HG03439 (cell line): ENCODE data around the gene UGT1A1.

Source experiments
- ATAC-seq: cut with Tn5 transposase; IDR thresholded peaks from one replicate; pipeline ENCODE4 v1.9.1; 2021; ENCODE audit warnings: mild to moderate bottlenecking, moderate library complexity; ENCODE audit not compliant: unreplicated experiment

UGT1A1 gene

GRCh38 chr2:233756429-233757081, 3.5 kb upstream of the UGT1A1 start:
- no peak for ATAC-seq

DNA sequence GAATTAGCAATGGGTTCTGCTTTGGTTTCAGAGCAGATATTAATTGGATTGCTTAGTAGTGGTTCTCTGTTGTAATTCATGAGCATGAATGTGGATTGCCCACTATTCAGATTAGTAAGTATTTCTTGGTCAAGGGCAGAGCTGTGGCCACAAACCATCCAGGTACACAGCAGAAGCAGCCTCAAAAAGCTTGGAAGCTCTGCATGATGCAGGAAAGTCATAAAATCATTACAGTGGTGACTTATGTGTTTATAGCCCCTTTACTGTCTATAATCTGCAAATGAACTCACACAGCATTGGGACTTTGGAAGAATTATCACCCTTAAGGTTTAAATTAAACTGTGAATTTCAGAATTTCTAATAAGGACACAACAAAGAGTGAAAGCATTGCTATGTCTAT, 1.9 kb upstream of the UGT1A1 start:
- no peak for ATAC-seq

DNA sequence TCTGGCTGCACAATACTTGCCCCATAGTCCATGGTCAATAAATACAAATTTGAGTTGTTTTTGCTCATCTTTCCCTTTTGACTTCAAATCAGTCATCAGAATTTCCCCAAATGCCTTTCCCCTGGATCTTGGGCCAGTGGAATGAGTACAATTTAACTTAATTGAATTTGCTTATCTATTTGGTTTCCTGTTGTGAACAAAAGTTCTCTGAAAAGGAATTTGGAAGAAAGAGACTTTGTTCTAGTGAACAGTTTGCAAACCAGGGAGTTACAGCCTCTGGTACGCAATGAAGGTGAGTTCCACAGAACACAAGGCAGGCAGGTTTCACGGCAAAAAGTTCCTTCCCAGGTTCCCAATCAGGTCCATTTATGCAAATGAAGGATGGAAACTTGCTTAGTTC, 1.2 kb upstream of the UGT1A1 start:
- no peak for ATAC-seq

DNA sequence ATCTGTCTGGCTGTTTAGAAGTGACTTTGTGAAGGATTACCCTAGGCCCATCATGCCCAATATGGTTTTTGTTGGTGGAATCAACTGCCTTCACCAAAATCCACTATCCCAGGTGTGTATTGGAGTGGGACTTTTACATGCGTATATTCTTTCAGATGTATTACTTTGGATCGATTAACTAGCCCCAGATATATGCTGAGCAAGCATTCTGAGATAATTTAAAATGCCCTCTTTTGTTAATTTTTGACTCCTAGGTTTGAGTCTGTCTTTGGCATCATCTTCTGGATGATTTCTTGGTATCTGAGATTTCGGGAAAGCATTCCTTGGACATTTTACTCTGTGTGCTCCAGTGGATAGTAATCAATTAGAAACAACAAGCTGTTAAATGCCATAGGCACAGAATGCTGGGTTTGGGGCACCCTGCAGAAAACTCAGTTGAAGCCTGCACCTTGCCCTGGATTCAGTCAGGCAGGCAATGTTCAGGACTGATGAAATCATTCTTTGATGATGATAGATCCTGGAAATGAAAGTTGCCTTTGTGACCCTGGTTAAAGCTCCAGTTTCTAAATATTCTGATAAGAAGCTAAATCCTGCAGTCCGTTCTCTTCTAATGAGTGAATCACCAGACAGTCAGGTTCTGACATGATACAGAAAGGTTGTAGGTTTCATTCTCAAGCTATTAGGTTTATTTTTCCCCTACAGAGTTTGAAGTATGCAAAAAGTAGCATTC, 1.1 kb downstream of the UGT1A1 start:
- no peak for ATAC-seq

DNA sequence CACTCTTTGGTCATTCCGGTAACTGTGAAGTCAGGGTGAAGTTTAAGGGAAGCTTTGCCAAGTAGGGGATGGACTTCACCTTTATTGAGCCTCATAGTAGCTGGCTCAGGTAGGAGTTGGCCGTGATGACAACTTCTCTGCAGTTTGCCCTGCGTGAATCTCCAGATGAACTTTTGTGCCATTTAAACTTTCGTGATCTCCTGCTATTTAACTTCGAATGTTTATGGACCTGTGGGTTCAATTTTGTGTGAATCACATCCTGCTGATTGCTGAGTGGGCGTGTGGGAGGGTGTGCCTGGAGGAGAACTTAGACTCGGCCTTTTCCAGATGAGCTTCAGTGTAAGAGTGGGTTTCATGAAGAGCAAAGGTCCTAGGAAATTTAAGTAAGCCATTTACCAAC, 4.2 kb downstream of the UGT1A1 start:
- no peak for ATAC-seq

GRCh38 chr2:233764761-233765160, 4.7 kb downstream of the UGT1A1 start:
- no peak for ATAC-seq

- ATAC-seq, result no peak
These were observed 6.3 kb downstream of the UGT1A1 start for GRCh38 chr2:233766416-233766815.

DNA sequence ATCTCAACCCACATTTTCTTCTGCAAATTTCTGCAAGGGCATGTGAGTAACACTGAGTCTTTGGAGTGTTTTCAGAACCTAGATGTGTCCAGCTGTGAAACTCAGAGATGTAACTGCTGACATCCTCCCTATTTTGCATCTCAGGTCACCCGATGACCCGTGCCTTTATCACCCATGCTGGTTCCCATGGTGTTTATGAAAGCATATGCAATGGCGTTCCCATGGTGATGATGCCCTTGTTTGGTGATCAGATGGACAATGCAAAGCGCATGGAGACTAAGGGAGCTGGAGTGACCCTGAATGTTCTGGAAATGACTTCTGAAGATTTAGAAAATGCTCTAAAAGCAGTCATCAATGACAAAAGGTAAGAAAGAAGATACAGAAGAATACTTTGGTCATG, 8.0 kb downstream of the UGT1A1 start:
- ATAC-seq, result no peak

GRCh38 chr2:233769260-233769659, 9.2 kb downstream of the UGT1A1 start:
- no peak for ATAC-seq

GRCh38 chr2:233772153-233772552, 12.1 kb downstream of the UGT1A1 start:
- ATAC-seq, result no peak

DNA sequence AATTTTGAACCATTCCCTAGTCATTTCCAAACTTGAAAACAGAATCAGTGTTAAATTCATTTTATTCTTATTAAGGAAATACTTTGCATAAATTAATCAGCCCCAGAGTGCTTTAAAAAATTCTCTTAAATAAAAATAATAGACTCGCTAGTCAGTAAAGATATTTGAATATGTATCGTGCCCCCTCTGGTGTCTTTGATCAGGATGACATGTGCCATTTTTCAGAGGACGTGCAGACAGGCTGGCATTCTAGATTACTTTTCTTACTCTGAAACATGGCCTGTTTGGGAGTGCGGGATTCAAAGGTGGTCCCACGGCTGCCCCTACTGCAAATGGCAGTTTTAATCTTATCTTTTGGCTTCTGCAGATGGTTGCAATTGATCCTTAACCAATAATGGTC, 12.5 kb downstream of the UGT1A1 start:
- ATAC-seq, result no peak

DNA sequence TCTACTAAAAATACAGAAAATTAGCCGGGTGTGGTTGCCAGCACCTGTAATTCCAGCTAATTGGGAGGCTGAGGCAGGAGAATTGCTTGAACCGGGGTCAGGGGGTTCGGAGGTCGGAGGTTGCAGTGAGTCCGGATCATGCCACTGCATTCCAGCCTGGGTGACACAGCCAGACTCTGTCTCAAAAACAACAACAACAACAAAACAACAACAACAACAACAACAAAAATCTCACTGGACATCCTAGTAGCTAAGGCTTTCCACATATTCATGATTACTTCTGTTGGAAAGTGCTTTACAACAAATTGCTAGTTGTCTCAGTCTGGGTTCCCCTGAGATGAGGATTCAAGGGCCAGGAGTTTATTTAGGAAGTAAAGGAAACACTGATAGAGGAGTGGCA, 13.8 kb downstream of the UGT1A1 start:
- no peak for ATAC-seq

DNA sequence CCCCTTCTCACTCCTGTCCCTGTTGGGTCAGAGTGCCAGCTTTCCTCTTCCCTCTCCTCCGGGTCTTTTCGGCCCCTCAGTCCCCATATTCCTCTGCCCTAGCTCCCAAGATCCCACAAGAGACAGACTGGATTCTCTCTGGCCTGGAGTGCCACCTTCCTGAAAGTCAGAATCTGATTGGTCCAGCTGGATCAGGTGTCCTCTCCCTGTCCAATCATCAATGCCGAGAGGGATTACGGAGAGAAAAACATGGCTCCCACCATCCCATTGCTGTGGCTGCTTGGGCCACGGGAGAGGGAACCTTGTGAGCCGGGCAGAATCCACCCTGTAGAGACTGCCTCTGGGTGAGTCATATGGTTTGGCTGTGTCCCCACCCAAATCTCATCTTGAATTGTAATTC, 15.3 kb downstream of the UGT1A1 start:
- ATAC-seq, result no peak

DNA sequence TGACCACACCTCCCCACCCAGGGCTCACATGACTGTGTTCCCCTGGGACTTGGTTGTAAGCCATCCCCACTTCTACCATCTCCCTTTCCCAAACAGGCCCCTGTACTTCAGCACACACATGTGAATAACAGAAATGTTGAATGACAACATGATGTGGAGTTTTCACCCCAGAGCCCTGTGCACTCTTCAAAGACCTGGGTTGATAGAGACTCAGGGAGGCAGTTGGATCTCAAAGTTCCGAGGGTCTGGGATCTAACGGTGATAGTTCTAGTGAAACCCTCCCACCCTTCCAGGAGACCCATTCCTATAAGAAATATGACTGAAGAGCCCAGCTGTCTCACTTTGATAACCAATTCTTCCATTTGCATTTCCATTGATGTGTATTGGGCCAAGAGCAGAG, 18.0 kb downstream of the UGT1A1 start, which contains the start of gene MROH2A:
Gene MROH2A (plus strand): TSS at position 301 of the 400 bp plus-strand sequence. CDS start 1,029 bp downstream, outside the sequence.
- ATAC-seq, result no peak

DNA sequence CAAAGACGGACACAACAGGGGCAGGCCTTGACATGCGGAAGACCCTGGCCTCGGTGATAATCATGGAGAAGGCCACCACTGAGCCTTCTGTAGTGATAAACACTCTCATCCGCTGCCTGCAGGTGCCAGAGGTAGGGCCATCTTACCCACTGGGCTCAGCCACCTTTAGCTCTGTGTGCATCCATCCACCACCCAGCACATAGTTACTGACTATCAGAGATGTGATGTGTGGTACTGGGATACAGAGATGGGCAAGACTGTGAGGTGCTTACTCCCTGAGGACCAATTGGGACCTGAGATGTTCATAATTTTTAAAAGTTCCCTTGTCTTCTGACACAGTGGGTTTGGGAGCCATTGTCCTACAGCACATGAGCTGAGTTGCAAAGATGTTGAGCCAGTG, 19.7 kb downstream of the UGT1A1 start:
- no peak for ATAC-seq

DNA sequence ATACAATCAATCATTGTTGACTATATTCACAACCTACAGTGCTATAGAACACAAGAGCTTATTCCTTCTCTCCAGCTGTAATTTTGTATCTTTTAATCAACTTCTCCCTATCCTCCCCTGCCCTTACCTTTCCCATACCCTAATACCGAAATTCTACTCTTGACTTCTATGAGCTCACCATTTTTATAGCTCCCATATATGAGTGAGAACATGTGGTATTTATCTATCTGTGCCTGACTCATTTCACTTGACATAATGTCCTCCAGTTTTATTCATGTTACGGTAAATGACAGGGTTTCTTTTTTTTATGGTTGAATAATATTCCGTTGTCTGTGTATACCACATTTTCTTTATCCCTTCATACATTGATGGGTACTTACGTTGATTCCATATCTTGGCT, 20.7 kb downstream of the UGT1A1 start:
- no peak for ATAC-seq

DNA sequence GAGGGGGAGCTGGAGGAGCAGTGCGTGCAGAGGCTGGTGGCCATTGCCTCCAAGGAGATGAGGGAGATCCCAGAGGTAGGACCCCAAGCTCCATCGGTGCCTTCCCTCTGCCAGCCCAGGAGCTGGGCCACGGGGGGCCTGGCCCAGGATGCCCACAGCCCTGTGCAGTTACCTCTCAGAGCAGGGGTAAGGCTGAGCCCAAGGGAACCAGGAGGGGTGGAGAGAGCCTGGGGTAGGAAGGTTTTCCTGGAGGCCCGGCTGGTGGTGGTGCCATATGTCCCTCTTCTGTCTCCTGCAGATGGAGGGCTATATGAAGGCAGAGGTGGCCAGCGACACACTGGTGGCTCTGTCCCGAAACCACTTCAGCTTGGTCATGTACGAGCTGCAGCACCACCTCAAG, 29.5 kb downstream of the UGT1A1 start:
- no peak for ATAC-seq

DNA sequence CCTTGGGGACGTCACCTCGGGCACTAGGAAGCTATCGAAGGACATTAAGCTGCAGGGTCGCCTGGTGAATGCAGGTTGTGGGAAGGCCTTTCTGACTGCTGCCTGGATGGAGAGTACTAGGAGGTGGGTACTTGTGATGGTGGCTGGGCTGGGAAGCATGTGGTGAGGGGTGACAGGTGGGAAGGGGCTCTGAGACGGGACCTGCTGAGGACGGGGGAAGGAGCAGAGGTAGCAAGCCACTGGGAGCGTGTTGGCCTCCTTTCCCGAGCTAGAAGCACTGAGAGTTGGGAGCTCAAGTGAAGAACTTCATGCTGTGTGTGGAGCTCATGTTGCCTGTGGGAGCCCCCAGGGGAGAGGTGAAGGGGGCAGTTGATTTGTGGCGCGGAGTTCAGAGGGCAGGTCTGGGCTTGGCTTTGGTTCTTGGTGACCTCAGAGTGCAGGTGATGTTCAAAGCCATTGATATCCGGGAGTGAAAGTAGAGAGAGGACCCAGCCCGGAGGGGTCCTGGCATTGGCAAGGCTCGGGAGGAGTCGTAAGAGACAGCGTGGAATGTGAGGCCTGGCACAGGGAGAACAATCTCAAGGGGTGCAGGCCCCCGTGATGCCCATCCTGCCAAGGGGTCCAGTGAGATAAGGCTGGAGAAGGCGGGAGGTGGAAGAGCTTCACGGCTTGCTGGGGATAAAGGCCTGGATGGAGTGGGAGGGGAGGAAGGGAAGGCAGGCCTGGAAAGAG, 31.2 kb downstream of the UGT1A1 start:
- ATAC-seq, result no peak

- ATAC-seq, result no peak
These were observed 31.8 kb downstream of the UGT1A1 start for GRCh38 chr2:233791883-233792329.

DNA sequence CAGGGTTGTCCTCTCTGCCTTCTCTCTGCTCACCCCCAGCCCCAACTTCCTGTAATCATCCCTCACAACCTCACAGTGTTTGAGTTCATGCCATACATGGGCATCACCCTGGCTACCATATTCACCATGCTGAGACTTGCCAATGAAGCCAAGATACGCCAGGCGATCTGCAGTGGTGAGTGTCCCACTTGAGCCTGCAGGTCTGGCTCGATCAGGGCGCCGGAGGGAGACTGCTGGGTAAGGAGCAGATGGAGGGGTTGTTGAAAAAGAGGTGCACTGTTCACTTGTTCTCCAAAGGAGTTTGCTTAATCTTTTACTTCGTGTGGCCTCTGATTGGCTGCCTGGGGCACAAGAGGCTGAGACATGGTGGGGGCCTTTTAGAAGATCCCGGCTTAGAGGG, 32.6 kb downstream of the UGT1A1 start:
- ATAC-seq, result no peak

GRCh38 chr2:233793465-233794127, 33.5 kb downstream of the UGT1A1 start:
- no peak for ATAC-seq
